ENCODE data around the gene CD44. TPM values are rescaled to one million over a fixed set of nuclear protein-coding genes. Genes with fewer than 3 reads are reported as not detected.

Gene CD44
- total RNA-seq, 4 donors from 2014 or later: 67.1 to 180 (median 84.8) TPM

DNA sequence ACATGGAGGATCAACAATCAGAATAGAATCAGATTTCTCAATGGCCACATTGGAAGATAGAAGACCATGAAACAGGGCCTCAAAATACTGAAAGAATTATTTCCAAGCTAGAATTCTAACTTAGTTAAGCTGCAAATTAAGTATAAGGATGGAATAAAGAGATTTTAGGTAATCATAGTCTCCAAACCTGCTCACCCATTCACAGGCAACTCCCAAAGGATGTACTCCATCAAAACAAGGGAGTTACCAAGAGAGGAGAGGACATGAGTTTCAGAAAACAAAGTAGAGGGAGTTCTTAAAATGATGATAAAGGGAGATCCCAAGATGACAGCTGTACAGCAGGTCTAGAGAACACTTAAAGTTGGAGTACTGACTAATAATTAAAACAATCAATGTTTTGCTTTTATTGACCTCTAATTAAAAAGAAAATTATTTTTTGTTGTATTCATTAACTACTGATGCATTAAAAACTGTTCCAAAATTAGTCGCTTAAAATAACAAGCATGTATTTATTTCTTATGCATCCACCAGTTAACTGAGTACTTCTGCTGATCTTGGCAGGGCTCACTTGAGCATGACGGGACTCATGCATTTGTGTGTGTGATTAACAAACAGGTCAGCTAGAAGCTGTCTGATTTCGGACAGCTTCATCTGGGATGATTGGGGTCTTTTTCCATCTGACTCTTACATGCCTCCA is 95.6 kb downstream of the CD44 start:
- Histone ChIP-seq H3K4me3 (no peak overlapping the region), H3K9me3 (peaks cover 0 to 4% (median 2%) of the 10 kb centered on the region in 4 donors), H3K27me3 (no peaks in the 10 kb centered on the region), H3K4me1 (no peaks in the 10 kb centered on the region), H3K27ac (no peak overlapping the region), H3K36me3 (peaks cover 0 to 20% (median 0%) of the 10 kb centered on the region in 3 donors)
- TF ChIP-seq CTCF (IDR thresholded peaks at IDR 0.05) (no peak), POLR2A (IDR thresholded peaks at IDR 0.05) (no peak), EP300 (IDR thresholded peaks at IDR 0.05) (no peak)
- no peak for DNase-seq (ENCODE audit: low spot score in 2 of 2)
- WGBS, 2 donors: 81 to 91% methylated on average over 3 of the region's 3 CpGs

DNA sequence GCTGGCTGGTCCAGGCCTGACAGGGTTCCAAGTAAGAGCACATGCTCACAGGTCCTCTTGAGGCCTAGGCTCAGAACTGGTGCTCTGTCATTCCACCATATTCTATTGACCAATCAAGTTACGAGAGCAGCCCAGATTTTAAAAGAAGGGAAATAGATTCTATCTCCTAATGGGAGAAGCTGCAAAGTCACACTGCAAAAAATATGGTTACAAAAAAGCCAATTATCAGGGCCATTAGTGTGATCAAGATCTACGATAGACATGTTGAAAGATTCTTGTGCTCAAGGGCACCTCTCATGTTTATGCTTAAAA is 96.1 kb downstream of the CD44 start:
- H3K27me3 ChIP-seq: no peaks in the 10 kb centered on the region
- no peak for DNase-seq (ENCODE audit: low spot score in 2 of 2)
- TF ChIP-seq CTCF (IDR thresholded peaks at IDR 0.05): no peak
- TF ChIP-seq EP300 (IDR thresholded peaks at IDR 0.05): no peak
- TF ChIP-seq POLR2A (IDR thresholded peaks at IDR 0.05): no peak
- WGBS, 2 donors: 98 to 100% methylated on average over 2 of the region's 2 CpGs
- H3K4me3 ChIP-seq: no peak overlapping the region
- H3K36me3 ChIP-seq: peaks cover 0 to 15% (median 0%) of the 10 kb centered on the region in 3 donors
- H3K4me1 ChIP-seq: no peaks in the 10 kb centered on the region
- peaks cover 0 to 4% (median 2%) of the 10 kb centered on the region in 4 donors for H3K9me3 ChIP-seq
- H3K27ac ChIP-seq: no peak overlapping the region

DNA sequence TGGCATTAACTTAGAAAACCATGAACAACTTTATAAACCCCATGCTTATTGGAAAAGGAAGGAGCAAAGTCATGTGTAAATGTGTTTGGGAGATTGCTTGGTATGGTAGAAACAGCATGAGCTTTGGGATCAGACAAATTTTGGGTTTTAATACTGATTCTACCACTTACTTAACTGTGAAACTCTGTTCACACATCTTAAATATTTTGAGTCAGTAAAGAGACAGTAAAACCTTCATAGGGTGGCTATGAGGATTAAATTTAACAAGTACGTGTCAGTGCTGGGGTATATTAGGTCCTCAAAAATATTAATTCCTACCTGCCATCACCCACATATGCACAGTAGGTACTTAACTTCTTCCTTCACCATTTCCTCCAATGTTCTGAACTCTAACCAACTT is 96.5 kb downstream of the CD44 start:
- Histone ChIP-seq H3K27me3 (no peaks in the 10 kb centered on the region), H3K27ac (no peak overlapping the region), H3K36me3 (peaks cover 0 to 11% (median 0%) of the 10 kb centered on the region in 3 donors), H3K4me3 (no peak overlapping the region), H3K4me1 (no peaks in the 10 kb centered on the region), H3K9me3 (peaks cover 0 to 4% (median 2%) of the 10 kb centered on the region in 4 donors)
- no peak for DNase-seq (ENCODE audit: low spot score in 2 of 2)
- 0 to 38% methylated on average over 1 of the region's 1 CpG for WGBS, 2 donors
- TF ChIP-seq EP300 (IDR thresholded peaks at IDR 0.05): no peak
- TF ChIP-seq CTCF (IDR thresholded peaks at IDR 0.05): no peak
- no peak for TF ChIP-seq POLR2A (IDR thresholded peaks at IDR 0.05)

DNA sequence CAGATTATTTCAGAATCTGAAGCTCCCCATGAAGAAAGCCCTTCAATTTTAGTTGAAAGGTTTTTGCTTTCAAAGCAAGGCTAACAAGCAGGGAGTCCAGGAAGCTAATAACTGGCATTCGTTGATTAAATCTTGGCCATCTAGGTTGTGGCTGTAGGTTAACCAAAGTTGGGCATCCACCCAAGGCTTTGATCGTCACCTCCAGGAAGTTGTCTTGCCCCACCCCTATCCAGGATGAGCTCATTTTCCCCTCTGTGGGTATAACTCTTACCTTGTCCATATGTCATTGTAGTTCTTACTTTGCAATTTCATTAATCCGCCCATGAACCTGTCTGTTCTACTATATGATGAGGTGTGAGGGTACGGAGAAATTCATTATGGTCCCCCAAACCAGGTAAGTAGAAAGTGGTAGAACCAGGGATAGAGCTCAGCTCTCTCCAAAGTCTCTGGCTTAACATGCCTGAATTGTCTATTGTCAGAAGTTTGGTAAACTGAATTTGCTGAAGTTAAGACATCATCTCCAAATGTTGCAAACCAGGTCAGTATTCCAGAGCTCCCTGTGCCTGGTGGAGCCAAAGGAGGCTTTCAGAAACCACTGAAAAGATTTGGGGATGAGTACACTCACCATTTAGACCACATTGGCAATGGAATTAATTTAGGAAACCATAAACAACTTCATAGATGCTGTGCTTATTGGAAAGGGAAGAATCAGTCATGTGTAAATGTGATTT is 97.1 kb downstream of the CD44 start:
- peaks cover 0 to 4% (median 2%) of the 10 kb centered on the region in 4 donors for H3K9me3 ChIP-seq
- no peak for DNase-seq (ENCODE audit: low spot score in 2 of 2)
- no peak overlapping the region for H3K27ac ChIP-seq
- H3K36me3 ChIP-seq: peaks cover 0 to 5% (median 0%) of the 10 kb centered on the region in 3 donors
- no peaks in the 10 kb centered on the region for H3K27me3 ChIP-seq
- TF ChIP-seq EP300 (IDR thresholded peaks at IDR 0.05) (no peak), POLR2A (IDR thresholded peaks at IDR 0.05) (no peak), CTCF (IDR thresholded peaks at IDR 0.05) (no peak)
- 86 to 88% methylated on average over 4 of the region's 4 CpGs for WGBS, 2 donors
- H3K4me3 ChIP-seq: no peak overlapping the region
- no peaks in the 10 kb centered on the region for H3K4me1 ChIP-seq

- TF ChIP-seq CTCF (IDR thresholded peaks at IDR 0.05) (no peak), POLR2A (IDR thresholded peaks at IDR 0.05) (no peak), EP300 (IDR thresholded peaks at IDR 0.05) (no peak)
- H3K4me3 ChIP-seq: no peak overlapping the region
- no peaks in the 10 kb centered on the region for H3K36me3 ChIP-seq
- peaks cover 0 to 4% (median 2%) of the 10 kb centered on the region in 4 donors for H3K9me3 ChIP-seq
- H3K4me1 ChIP-seq: no peaks in the 10 kb centered on the region
- no peaks in the 10 kb centered on the region for H3K27me3 ChIP-seq
- 74 to 77% methylated on average over 5 of the region's 5 CpGs for WGBS, 2 donors
- H3K27ac ChIP-seq: no peak overlapping the region
- no peak for DNase-seq (ENCODE audit: low spot score in 2 of 2)
These were observed 97.7 kb downstream of the CD44 start for GRCh38 chr11:35236667-35237003.
